DMS53 treated with DMSO at 0.1 percent for 48 hours (cell line): Measurements from ENCODE around the gene PRR15.

Experiments used
- DNase-seq: peaks from one replicate; lab custom pipeline; 2025; ENCODE audit not compliant: unreplicated experiment; lab: John Stamatoyannopoulos, UW

The PRR15 gene

DNA sequence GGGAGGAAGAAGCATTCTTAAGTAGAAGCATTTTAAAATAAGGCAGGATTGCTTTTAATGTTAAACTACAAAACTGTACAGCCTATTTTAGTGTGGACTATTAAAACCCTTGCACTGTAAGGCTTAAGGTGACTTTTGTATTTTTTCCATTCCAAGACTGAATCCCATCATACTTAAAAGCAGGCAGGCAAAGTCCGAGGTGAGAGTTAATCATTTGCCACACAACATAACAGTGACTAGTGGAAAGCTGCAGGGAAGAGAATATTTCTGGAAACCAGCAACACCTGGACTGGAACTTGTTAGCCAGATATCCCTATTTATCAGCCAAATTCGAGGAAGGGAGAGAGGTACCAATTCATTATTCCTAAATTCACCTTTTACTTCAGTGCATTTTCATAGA, 3.5 kb downstream of the PRR15 start:
- peak; percentile 28 for DNase-seq

DNA sequence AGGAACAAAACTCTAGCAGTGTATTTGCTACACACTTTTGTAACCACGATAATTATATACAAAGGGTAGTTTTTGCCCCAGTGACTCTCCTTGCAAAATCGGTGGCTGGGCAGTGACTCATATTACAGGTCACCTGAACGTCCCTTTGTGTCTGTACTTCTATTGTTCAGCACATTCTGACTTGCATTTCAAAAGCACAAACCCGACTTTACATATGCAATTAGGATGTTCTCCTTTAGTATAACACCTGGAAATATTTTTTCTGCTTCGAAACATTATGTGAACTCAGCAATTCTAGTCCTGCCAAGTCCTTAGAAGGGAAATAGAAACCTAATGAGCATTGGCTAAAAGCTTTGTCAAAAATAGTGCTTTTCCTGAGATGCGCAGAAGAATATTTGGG, 6.0 kb downstream of the PRR15 start:
- DNase-seq: peak; percentile 47

DNA sequence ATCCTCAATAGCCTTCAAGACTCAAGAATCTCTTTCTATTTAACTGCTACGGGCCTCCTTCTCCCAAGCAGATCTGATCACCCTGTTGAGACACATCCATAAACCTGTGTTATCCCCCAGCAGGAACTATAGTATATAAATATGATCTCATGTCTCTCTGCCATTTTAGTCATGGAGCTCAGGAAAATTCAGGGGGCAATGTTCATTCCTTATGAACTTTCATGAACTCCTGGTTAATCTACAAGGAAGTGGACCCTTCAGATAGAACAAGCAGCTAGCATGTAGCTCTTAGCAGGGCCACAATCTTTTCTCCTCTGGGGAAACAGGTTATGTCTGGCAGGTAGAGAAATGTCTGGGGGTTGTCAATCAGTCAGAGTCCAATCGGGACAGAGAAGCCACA, 8.9 kb downstream of the PRR15 start:
- DNase-seq: no peak

DNA sequence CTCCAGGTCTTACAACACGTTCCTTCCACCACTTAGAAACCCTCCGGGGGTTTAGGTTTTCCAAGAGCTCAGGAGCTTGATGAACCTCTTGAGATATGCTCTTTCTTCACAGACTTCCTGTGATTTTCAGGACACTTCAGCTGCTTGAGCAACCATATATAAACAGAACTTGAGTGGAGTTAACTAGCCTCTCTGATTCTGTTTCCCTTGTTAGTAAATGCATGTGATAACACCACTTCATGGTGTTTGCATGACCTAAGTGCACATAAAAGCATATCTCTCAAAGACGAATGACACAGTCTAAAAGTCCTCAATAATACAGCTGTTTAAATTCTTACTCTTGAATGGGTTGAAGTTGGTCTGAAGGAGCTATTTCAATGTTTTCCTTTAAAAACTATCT, 9.9 kb downstream of the PRR15 start:
- peak; percentile 52 for DNase-seq

DNA sequence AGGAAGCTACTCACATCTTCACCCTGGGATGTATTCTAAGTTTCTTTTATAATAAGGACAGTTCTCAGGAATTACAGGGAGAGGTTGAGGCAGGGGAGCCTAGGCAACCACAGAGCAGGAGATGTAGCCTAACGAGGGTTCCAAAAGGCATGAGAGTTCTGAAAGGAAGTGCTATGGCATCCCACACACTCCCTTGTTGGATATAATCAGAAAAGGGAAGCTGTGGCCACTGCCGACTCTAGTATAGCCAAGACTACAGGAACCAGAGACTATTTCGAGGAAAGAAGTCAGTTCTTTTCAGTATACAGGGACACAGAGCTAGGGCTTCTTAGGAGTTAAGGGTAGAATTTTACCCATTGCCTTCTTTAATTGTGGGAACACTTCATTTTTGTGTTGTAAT, 11.0 kb downstream of the PRR15 start:
- DNase-seq: no peak

DNA sequence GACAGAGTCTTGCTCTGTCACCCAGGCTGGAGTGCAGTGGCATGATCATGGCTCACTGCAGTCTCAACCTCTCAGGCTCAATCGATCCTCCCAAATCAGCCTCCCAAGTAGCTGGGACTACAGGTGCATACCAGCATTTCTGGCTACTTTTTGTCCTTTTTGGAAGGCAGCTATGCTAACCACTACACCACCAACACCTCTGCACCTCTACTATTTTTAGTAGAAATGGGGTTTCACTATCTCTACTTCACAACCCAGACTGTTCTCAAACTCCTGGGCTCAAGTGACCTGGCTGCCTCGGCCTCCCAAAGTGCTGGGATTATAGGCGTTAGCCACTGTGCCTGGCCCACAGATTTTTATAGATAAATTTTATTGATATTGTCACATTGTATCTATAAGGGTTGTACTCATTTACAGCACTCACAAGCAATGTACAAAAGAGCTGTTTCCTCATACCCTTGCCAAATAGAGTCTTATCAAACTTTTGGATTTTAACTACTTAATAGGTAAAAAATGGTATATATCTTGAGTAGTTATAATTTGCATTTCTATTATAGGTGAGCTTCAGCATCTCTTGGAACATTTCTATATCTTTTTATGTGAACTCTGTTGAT, 23.7 kb downstream of the PRR15 start:
- no peak for DNase-seq

DNA sequence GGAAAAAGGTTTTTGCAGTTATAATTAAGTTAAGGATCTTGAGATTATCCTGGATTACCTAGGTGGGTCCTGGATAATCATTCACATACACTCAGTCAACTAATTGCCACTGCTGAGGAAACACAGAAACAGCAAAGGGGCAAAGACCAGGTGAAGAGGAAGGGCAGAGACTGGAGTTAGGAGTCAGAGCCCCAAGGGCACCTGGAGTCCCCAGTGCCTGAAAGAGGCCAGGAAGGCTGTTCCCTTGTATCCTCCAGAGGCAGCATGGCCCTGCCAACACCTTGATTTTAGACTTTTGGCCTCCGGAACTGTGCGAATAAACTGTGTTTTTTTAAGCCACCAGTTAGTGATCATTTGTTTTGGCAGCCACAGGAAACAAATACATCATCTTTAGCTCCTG, 24.6 kb downstream of the PRR15 start:
- DNase-seq: no peak

DNA sequence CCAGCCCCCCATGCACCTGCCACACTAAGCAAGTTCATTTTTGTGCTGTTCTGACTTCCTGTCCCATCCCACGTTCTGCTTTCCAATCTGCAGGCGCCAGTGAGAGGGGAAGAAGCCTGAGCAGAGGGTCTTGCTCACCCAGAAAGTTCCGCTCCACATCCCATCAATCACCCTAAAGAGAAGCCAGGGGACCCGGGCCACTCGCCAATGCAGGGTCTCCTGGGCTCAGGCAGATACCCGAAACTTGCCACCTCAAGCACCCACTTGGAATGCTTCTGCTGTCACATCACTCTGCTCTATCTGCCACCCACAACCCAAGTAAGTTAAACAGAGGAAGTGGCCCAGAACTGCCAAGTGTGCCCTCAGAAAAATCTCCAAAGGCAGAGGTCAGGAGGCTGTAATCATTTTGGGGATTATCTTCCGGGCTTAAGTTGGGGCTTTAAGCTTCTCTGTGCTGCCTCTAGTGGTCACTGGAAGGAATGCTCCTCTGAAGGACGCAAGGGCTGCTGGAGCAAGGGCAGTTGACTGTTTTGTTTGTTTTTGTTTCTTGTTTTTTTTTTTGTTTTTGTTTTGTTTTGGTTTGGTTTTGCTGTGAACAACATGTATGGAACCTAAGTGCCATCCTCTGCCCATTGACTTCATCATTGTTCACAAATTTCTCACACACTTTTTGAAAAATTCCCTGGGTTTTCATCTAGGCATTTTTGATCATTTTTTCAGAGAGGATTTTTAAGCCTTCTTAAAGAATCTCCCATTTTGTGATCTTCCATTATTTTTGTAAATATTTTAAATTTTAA, 25.5 kb downstream of the PRR15 start:
- peak; percentile 51 for DNase-seq

DNA sequence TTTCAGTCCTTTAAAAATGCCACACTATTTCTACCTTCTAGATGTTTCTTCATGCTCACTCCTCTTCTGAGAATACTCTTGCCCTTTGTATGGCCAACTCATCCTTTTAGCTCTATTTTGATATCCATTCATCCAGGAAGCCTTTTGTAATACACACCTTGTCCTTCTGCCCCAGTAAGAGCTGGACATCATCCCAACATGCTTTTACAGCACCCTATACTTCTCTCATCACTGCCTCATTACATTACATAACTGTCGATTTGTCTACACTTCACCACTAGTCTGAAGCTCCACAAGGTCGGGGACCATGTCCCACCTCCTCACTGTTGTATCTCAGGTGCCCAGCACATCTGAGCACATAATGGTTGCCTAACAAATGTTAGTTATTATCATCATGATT, 29.2 kb downstream of the PRR15 start:
- no peak for DNase-seq

DNA sequence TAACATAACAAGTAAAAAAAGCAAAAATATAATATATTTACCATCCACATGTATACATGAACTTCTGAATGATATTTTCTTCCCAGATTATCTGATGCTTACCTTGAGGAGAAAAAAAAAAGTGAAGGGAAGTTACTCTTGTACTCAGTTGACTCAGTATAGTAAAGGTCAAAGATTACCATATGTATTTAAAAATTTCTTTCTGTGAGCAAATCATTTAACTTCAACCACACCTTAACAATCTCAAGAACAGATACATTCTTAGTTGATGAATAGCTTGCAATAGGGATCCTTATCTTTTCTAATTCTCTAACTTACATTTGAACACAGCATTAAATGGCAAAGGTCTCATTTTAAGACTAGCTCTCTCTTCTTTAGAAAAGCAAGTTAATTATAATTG, 29.8 kb downstream of the PRR15 start:
- no peak for DNase-seq

DNA sequence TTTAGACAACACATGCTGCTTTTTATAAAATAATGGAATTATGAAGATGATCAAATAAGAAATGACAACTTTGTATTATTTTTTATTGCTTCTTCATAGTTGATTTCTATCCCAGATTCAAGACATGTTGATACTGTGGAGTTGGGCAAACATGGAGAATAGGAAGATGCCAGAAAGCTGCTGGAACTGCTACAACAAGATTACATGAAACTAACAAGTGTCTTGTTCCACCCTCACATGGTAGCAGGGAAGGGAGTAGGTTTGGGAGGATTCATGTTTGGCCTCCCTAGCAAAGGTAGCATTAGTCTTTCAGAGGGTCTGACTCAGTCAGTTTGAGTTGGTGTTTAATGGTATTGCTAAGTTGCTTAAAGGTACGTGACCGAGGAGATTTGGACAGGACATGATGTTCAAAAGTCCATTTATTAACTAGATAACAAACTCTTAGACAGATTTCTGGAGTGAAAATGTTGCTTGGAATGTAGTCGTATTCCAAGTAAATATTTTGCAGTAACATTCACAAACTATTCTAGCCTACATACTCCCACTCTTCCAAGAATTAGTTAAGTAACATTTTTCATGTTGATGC, 33.1 kb downstream of the PRR15 start:
- DNase-seq: no peak

DNA sequence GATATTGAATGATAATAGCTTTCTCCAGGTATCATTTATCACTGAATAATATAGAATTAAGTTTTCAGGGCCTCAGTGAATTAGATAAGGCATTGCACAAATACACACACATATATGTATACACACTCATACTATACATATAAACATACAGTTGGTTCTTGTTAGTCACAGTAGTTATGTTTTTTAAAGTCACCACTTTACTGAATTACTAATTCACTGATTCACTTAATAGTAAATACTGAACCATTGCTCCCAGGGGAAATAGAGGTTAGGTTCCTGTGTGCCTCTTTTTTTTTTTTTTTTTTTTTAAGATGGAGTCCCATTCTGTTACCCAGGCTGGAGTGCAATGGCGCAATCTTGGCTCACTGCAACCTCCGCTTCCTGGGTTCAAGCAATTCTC, 33.6 kb downstream of the PRR15 start:
- DNase-seq: no peak

DNA sequence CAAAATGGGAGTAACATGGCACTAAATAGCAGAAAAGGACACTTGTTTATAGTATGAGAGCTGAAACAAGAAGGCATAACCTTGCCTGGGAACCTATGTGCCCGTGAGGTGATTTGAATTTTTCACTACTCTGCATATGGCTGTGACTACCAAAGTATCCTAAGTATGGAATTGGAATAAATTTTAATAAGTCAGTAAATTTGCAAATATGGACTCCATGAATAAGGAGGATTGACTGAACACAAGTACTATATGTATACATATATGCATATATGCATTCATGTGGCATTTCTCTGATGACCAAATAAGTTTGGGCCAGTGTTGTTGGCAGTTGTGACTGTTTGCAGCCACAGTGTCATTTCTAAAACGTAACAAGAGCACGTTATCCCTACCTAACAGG, 34.5 kb downstream of the PRR15 start:
- DNase-seq: no peak

DNA sequence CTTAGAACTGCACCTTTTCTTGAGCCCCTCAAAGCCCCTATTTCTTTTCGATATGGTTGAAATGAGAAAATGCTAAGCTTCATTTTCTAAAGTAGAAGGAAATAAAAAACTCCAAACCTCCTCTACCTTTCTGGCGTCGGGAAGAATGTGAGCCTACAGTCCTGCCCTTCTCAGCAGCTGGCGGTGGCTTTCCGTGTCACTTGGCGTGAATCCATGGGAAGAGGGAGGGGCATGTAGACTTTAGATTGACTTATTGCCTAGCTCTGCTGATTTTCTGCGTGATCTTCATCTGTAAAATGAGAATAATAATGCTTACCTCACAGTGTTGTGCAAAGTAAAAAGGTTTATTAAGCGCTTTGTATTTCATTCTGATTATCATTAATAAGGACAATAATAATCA, 35.0 kb downstream of the PRR15 start:
- no peak for DNase-seq

DNA sequence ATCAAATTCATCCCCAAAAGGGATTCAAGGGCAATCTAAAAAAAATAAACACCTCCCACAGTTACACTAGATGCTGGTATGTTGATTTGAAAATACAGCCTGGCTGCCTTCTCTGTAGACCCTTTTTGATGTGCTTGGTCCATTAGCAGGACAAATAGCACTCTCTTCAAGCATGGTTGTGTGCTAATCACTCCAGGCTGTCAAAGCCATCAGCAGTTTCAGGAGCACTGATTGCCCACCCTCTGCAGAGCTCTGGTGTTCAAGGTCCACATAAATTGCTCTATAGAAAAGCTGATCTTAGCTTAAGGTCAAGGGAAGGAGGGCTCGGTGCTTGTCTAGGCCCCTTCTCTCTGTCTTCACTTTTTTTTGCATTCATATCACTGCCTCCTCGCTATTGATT, 35.4 kb downstream of the PRR15 start:
- no peak for DNase-seq

DNA sequence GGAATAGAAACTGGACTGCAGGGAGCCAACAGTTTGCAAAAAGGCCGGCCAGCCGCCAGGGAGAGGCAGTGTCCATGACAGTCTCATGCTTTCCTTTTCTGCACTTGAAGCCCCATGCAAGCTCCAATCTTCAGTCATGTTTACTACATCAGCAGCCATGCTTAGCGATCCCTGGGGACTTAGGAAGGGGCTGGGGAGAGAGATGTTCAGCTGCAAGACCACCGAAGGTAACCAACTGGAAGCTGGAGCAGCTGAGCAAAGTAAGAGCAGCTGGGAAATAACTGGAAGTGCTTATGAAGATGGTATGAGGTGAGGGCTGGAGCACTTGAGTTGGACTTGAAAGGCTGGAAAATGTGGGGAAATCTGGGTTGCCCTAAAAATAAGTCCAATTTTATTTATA, 37.0 kb downstream of the PRR15 start:
- no peak for DNase-seq

DNA sequence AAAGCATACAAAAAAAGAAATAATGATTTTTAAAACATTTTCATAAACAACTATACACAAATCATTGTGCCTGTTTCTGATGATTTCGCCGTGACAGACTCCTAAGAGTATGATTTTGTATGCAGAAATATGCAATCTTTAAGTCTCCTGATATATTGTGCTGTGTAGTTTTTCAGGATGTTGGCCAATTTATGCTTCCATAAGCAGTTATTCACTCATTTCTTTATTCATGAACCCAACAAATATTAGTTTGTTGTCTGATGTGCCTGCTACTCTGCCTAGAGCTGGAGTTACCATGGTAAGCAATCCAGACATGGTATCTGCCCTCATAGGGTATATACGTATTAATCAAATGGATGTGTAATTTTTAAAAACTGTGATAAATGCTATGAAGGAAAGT, 40.4 kb downstream of the PRR15 start:
- DNase-seq: no peak

DNA sequence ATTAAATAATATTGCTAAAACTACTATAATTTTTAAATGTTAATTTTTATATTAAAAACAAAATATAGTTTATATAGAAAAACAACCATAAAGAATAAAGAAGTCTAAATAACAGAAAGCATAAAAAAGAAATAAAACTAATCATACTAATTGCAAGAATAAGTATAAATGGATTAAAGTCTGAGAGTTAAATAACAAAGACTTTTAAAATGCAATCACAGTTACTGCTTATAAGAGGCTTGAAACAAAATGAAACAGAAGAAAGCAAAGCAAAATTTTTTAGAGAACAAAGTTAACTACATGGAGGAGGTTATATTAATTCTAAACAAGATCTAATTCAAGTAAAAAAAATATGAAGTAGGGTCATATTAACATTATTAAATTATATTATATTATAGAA, 41.1 kb downstream of the PRR15 start:
- DNase-seq: no peak

DNA sequence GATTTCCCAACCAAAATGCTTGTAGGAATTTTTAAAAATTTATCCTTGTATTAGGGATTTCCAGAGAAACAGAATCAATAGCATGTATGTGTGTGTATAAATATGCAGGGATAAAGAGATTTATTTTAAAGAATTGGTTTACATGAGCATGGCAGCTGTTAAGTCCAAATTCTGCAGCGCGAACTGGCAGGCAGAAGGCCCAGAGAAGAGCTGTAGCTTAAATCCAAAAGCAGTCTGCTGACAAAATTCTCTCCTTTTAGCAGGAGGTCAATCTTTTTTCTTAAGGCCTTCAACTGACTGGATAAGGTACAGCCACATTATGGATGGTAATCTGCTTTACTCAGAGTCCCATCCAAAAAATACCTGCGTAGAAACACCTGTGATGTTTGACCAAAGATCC, 42.0 kb downstream of the PRR15 start:
- no peak for DNase-seq

DNA sequence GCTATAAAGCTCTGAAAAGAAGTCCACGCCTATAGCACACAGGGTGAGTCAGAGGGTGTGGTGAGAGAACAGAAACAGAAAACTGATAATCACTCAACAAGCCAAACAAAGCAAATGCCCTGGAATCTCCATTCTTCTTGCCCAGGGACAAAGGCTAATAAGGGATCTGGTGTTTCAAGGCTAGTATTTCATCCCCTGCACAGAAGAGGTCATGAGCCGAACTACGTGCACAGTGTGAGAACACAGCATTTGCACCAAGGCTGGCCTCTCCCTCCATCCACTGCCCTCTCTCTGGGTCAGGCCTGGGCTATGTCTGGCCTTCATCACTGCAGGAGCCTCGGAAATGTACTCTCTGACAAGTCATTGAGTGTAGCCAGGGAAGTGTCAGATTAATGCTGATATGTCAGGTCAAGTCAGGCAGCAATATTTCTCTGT, 42.7 kb downstream of the PRR15 start:
- DNase-seq: peak; percentile 50

DNA sequence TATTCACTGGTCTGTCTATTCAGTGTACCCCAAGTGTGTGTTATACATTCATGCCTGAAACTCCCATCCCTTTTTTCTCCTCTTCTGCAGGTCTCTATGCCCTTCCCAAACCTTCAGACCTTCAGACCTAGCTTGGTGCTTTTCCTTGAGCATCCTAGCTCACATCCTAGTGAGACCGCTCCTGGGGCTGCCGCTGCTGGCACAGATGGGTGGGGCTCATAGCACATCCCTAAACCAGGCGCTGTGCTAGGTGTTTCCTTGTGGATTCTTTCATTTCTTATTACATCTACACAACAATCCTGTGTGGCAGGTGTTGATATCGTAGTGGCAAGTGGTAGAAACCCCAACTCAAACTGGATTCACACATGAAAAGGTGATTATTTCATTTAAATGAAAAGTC, 43.2 kb downstream of the PRR15 start:
- no peak for DNase-seq

DNA sequence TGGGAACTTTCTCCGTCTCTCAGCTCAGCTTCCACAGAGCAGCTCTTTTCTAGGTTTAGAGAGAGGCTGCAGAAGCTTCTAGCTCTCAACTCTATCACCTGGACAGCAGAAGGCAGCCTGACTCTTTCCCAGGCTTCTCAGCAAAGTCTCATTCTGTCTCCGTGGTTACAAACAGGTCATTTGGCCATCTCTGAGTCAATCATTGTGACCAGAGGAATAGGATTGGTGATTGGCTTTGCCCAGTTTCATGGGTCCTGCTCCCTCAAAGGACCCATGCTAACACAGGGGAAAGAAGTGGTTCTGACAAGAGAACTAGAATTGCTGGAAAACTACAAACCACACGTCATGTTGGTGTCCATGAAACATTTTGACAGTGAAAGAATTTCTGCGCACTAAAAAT, 43.6 kb downstream of the PRR15 start:
- DNase-seq: no peak

DNA sequence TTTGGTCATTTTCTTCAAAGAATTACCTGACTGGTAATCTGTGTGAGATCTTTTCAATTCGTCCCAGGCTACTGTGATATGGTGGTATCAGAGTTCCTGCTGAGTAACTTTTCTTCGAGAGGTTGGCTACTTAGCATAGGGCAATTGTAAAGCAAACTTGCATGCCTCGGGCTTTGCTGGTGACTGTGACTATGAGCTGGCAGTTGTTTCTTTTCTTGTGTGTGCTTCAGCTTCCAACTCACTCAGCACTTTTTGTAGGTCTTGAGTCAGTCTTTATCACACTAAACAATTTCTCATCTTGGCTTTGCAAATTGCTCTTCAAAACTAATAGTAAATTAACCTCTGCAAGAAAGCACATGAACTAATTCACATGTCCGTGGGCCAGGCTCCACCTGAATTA, 44.3 kb downstream of the PRR15 start:
- no peak for DNase-seq
